Adrenal gland (tissue), 5 donors: Measurements from ENCODE around the gene GGA2.

Experiments
- POLR2A ChIP-seq, 2 donors: fragments of 450-650 bp; IDR thresholded peaks; one replicate each; pipeline ENCODE4 v1.6.1; 2017; ENCODE audit warnings: antibody characterized with exemption in 2 of 2, mild to moderate bottlenecking in 2 of 2, moderate library complexity in 1 of 2
- TF ChIP-seq, protein P1 (sequence below), 6 experiments: fragments of 450-650 bp in 4 of 6; fragments of 200-600 bp in 2 of 6; sonication (generic) in 1 of 6; IDR thresholded peaks; 1 replicate in 5 of 6; 2 replicates in 1 of 6; pipeline versions ENCODE4 v1.5.1 to v1.8.0; 2016 to 2021; ENCODE audit warnings: antibody characterized with exemption in 6 of 6, mild to moderate bottlenecking in 2 of 6, moderate library complexity in 1 of 6
- donor health status: DM: no; HTN: no; CAD: no.

DNA sequence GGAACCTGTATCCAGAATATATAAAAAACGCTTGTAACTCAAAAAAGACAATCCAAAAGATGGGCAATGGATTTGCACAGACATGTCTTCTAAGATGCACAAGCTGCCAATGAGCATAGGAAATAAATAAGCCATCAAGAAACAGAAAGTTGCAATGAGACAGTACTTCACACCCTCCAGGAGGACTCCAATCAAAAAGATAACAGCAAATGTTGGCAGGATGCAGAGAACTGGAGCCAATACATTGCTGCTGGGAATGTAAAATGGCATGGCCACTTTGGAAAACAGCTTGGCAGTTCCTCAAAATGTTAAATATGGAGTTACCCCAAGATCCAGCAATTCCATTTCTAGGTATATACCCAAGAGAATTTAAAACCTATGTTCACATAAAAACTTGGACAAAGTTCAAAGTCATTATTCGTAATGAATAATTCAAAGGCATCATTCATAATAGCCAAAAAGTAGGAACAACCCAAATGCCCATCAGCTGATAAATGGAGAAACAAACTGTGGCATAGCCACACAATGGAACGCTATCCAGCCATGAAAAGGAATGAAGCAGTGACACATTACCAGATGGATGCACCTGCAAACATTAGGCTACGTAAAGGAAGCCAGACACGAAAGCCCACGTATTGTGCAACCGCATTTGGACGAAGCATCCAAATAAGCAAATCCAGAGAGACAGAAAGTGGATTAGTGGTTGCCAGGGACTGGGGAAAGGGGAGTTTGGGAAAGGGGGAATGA lies 25.6 kb downstream of the GGA2 start:
- TF ChIP-seq, protein P1, sequence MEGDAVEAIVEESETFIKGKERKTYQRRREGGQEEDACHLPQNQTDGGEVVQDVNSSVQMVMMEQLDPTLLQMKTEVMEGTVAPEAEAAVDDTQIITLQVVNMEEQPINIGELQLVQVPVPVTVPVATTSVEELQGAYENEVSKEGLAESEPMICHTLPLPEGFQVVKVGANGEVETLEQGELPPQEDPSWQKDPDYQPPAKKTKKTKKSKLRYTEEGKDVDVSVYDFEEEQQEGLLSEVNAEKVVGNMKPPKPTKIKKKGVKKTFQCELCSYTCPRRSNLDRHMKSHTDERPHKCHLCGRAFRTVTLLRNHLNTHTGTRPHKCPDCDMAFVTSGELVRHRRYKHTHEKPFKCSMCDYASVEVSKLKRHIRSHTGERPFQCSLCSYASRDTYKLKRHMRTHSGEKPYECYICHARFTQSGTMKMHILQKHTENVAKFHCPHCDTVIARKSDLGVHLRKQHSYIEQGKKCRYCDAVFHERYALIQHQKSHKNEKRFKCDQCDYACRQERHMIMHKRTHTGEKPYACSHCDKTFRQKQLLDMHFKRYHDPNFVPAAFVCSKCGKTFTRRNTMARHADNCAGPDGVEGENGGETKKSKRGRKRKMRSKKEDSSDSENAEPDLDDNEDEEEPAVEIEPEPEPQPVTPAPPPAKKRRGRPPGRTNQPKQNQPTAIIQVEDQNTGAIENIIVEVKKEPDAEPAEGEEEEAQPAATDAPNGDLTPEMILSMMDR (IDR thresholded peaks at IDR 0.05), result no peak
- TF ChIP-seq POLR2A (IDR thresholded peaks at IDR 0.05), result no peak
